Measurements from ENCODE around the gene MYO18A.
A peak's percentile ranks its signal among the peaks of the same experiment; 100 is the strongest.

Gene MYO18A

DNA sequence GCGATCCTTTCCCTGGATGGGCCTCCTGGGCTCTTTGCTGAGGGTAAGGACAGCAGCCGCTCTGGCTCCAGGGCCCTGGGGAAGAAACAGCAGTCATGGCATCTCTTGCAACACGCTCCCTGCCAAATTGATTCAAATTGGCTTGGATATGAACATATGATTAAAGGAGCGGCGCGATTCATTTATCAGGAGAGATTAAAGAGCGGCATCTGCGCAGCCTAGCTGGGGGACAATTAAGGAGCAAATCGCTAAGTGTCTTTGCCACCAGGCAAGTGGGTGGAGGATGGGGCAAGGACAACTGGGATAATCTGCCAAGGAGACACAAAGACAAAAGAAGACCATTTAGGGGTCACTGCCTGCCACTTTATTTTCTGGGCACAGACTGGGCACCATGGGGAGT is 109.4 kb downstream of the MYO18A start:
- Histone ChIP-seq H4K20me1 (peaks cover 43% of the 10 kb centered on the region), H3K27me3 (no peaks in the 10 kb centered on the region), H3K4me1 (peaks cover 62% of the 10 kb centered on the region), H3K27ac (peak overlapping the region; percentile 50), H3K4me3 (no peak overlapping the region), H3K9ac (no peak overlapping the region), H3K4me2 (peak overlapping the region; percentile 62), H3K36me3 (peaks cover 20% of the 10 kb centered on the region), H3K9me3 (no peaks in the 10 kb centered on the region)
- no peak for TF ChIP-seq Cebpa-rat (IDR thresholded peaks at IDR 0.05)

DNA sequence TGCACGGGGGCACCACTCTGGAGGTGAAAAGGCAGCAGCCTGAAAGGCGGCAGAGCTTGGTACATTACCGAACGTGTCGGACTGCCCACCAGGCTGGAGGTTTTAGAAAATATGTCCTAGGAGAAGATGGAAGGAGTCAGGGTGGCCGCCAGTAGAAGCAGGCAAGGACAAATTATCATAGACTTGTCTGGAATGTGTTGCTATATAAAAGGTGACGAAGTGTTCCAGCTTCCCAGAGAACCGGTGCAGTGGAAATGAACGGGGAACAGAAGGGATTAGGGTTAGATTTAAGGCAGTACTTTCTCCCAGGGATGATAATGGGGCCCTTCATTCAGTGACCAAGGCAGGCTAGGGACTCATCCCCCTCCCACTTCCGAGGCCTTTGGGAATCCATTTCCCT is 109.9 kb downstream of the MYO18A start:
- H3K27me3 ChIP-seq: no peaks in the 10 kb centered on the region
- H3K9ac ChIP-seq: no peak overlapping the region
- H3K9me3 ChIP-seq: no peaks in the 10 kb centered on the region
- H3K4me1 ChIP-seq: peaks cover 62% of the 10 kb centered on the region
- peak overlapping the region; percentile 50 for H3K27ac ChIP-seq
- H3K4me3 ChIP-seq: no peak overlapping the region
- no peak for TF ChIP-seq Cebpa-rat (IDR thresholded peaks at IDR 0.05)
- peaks cover 15% of the 10 kb centered on the region for H3K36me3 ChIP-seq
- peak overlapping the region; percentile 62 for H3K4me2 ChIP-seq
- H4K20me1 ChIP-seq: peaks cover 38% of the 10 kb centered on the region

- Histone ChIP-seq H3K9me3 (no peaks in the 10 kb centered on the region), H3K36me3 (peaks cover 8% of the 10 kb centered on the region), H3K4me2 (peak overlapping the region; percentile 62), H4K20me1 (peaks cover 31% of the 10 kb centered on the region), H3K9ac (no peak overlapping the region), H3K4me1 (peaks cover 59% of the 10 kb centered on the region), H3K27ac (peak overlapping the region; percentile 50), H3K27me3 (no peaks in the 10 kb centered on the region), H3K4me3 (no peak overlapping the region)
- no peak for TF ChIP-seq Cebpa-rat (IDR thresholded peaks at IDR 0.05)
Measured at GRCh38 chr17:29069526-29070041, 110.6 kb downstream of the MYO18A start.

GRCh38 chr17:29068818-29069217 is 111.4 kb downstream of the MYO18A start:
- peak overlapping the region; percentile 62; the same call in 1 of the 2 replicates for H3K4me2 ChIP-seq
- no peaks in the 10 kb centered on the region; the same call in 1 of the 2 replicates for H3K36me3 ChIP-seq
- H4K20me1 ChIP-seq: peaks cover 23% of the 10 kb centered on the region
- H3K27me3 ChIP-seq: no peaks in the 10 kb centered on the region
- H3K4me3 ChIP-seq: no peak overlapping the region
- no peak overlapping the region; the same call in 1 of the 2 replicates for H3K27ac ChIP-seq
- TF ChIP-seq Cebpa-rat (IDR thresholded peaks at IDR 0.05): no peak
- H3K9ac ChIP-seq: no peak overlapping the region
- H3K4me1 ChIP-seq: peaks cover 61% of the 10 kb centered on the region
- H3K9me3 ChIP-seq: no peaks in the 10 kb centered on the region

GRCh38 chr17:29066606-29067005 is 113.6 kb downstream of the MYO18A start:
- Histone ChIP-seq H3K4me3 (no peak overlapping the region), H3K4me1 (peaks cover 53% of the 10 kb centered on the region), H3K9me3 (no peaks in the 10 kb centered on the region), H3K27me3 (no peaks in the 10 kb centered on the region), H3K36me3 (no peaks in the 10 kb centered on the region), H3K9ac (no peak overlapping the region), H3K4me2 (no peak overlapping the region), H3K27ac (no peak overlapping the region), H4K20me1 (peaks cover 3% of the 10 kb centered on the region; the same call in 1 of the 2 replicates)
- no peak for TF ChIP-seq Cebpa-rat (IDR thresholded peaks at IDR 0.05)

DNA sequence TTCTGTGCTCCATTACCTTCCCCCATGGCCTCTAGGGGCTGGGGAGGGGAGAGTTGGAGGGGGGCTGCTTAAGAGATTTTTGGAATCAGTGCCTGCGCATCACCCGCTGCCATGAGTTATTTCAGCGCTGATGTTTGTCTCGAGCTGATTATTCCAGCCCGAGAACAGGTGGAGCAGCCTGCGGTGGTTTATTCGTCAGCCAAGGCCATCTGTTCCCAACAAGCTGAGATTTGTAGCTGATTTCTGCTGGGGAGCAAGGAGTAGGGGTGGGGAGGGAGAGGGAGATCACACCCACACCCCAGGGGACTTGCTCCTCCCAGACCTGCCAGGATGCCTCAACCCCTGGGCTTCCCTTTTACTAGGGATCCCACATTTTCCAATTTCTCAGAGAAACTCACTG is 114.2 kb downstream of the MYO18A start:
- Histone ChIP-seq H3K27ac (no peak overlapping the region), H3K9me3 (no peaks in the 10 kb centered on the region), H3K4me3 (no peak overlapping the region), H3K27me3 (no peaks in the 10 kb centered on the region), H4K20me1 (no peaks in the 10 kb centered on the region), H3K9ac (no peak overlapping the region), H3K4me2 (no peak overlapping the region), H3K4me1 (peaks cover 53% of the 10 kb centered on the region), H3K36me3 (no peaks in the 10 kb centered on the region)
- TF ChIP-seq Cebpa-rat (IDR thresholded peaks at IDR 0.05): no peak

- Histone ChIP-seq H3K9ac (no peak overlapping the region), H3K36me3 (no peaks in the 10 kb centered on the region), H3K4me1 (peaks cover 49% of the 10 kb centered on the region), H3K27ac (no peak overlapping the region), H3K27me3 (no peaks in the 10 kb centered on the region), H3K4me3 (no peak overlapping the region), H4K20me1 (no peaks in the 10 kb centered on the region), H3K9me3 (no peaks in the 10 kb centered on the region), H3K4me2 (no peak overlapping the region)
- TF ChIP-seq Cebpa-rat (IDR thresholded peaks at IDR 0.05): no peak
Measured at GRCh38 chr17:29063992-29064391, 116.2 kb downstream of the MYO18A start.

DNA sequence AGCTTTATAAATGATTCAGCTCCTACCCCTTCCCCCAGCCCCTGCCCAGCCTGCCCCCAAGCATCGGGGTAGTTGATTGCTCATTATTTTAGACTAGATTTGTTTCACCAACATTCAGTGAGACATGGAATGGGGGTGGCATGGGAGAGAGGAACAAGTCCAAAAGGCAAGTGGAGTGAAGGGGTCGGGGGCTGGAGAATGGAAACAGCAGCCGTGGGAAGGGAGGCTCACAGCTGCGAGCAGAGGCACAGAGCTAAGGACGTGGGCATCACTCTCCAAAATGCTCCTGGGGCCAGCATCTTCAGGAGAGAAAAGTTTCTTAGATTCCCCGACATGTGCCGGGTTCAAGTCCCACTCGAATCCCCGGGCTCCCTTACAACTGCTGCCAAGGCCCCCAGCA is 118.0 kb downstream of the MYO18A start:
- H3K9ac ChIP-seq: no peak overlapping the region
- H3K9me3 ChIP-seq: no peaks in the 10 kb centered on the region
- TF ChIP-seq Cebpa-rat (IDR thresholded peaks at IDR 0.05): no peak
- no peaks in the 10 kb centered on the region for H3K36me3 ChIP-seq
- no peak overlapping the region for H3K27ac ChIP-seq
- no peaks in the 10 kb centered on the region for H3K27me3 ChIP-seq
- peaks cover 59% of the 10 kb centered on the region for H3K4me1 ChIP-seq
- no peaks in the 10 kb centered on the region for H4K20me1 ChIP-seq
- H3K4me2 ChIP-seq: no peak overlapping the region
- H3K4me3 ChIP-seq: no peak overlapping the region

DNA sequence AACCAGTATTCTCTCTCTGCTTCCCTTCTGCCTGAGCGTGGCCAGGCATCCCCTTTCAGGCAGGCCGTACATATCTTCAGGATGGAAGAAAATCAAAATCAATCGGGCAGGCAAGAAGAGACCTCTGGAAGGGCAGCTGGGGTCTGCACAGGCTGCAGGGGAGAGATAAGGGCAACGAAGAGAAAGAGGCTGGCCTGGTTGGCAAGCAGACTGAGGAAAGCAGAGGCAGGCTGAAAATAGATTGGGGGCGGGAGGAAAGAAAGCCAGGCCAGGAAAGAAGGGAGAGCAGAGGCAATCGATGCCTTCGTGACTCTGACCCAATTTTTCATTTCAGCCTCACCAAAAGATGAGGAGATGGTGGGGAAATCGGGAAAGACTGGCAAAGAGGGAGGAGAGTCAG is 119.2 kb downstream of the MYO18A start:
- H3K9me3 ChIP-seq: no peaks in the 10 kb centered on the region
- H4K20me1 ChIP-seq: no peaks in the 10 kb centered on the region
- H3K4me3 ChIP-seq: peak overlapping the region; percentile 46
- H3K9ac ChIP-seq: peak overlapping the region; percentile 46; the same call in 1 of the 2 replicates
- H3K36me3 ChIP-seq: no peaks in the 10 kb centered on the region
- no peak for TF ChIP-seq Cebpa-rat (IDR thresholded peaks at IDR 0.05)
- H3K4me2 ChIP-seq: peak overlapping the region; percentile 87
- no peaks in the 10 kb centered on the region for H3K27me3 ChIP-seq
- H3K27ac ChIP-seq: peak overlapping the region; percentile 65; the same call in 1 of the 2 replicates
- H3K4me1 ChIP-seq: peaks cover 63% of the 10 kb centered on the region

DNA sequence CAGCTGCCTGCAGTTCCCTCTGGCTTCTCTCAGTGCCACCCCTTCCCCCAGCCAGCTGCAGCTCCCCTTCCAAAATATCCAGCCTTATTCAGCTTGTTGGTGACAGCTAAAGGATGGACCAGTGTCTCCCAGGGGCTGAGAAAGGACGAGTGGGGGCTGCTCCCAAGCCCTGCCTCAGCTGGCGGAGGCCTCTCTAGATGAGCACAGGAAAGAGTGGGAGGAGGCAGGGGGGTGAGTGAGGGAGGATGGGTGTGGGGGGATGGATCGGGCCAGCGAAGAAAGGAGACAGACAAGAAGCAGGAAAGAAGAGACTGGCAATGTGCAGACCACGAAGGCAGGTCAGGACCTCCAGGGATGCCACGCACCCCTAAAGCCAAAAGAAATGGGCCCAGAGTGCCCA is 119.7 kb downstream of the MYO18A start:
- Histone ChIP-seq H3K27ac (peak overlapping the region; percentile 65; the same call in 1 of the 2 replicates), H3K36me3 (no peaks in the 10 kb centered on the region), H3K9ac (peak overlapping the region; percentile 46; the same call in 1 of the 2 replicates), H3K27me3 (no peaks in the 10 kb centered on the region), H3K4me2 (peak overlapping the region; percentile 87), H3K4me3 (peak overlapping the region; percentile 46), H3K4me1 (peaks cover 63% of the 10 kb centered on the region), H3K9me3 (no peaks in the 10 kb centered on the region), H4K20me1 (no peaks in the 10 kb centered on the region)
- no peak for TF ChIP-seq Cebpa-rat (IDR thresholded peaks at IDR 0.05)

DNA sequence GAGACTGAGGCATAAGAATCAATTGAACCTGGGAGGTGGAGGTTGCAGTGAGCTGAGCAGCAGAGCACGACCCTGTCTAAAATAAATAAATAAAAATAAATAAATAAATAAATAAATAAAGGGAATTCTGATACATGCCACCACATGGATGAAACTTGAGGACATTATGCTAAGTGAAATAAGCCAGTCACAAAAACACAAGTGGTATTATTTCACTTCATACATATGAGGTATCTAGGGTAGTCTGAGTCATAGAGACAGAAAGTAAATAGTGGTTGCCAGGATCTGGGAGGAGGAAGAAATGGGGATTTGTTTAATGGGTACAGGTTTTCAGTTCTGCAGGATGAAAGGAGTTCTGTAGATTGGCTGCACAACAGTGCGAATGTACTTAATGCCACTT is 120.9 kb downstream of the MYO18A start:
- H3K27ac ChIP-seq: no peak overlapping the region
- no peak overlapping the region for H3K4me2 ChIP-seq

More for the DNA sequence above, 120.9 kb downstream of the MYO18A start:
- Histone ChIP-seq H3K9me3 (no peaks in the 10 kb centered on the region), H4K20me1 (no peaks in the 10 kb centered on the region), H3K4me3 (no peak overlapping the region), H3K27me3 (no peaks in the 10 kb centered on the region), H3K4me1 (peaks cover 56% of the 10 kb centered on the region), H3K36me3 (no peaks in the 10 kb centered on the region), H3K9ac (no peak overlapping the region)
- no peak for TF ChIP-seq Cebpa-rat (IDR thresholded peaks at IDR 0.05)
